Epithelial cell of prostate (primary cell): ENCODE measurements around the gene SCUBE2.

ENCODE experiments used
- DNase-seq: peaks from one replicate; pipeline ENCODE4 v3.0.0-alpha.2; 2011; ENCODE audit warnings: low read depth, low spot score
- H3K27ac ChIP-seq: fragments of 450-650 bp; 2 replicates; pipeline ENCODE4 v1.5.1; 2017; ENCODE audit warnings: mild to moderate bottlenecking

SCUBE2 gene

GRCh38 chr11:9076661-9077060 is 14.7 kb downstream of the SCUBE2 start:
- no peak overlapping the region for H3K27ac ChIP-seq
- peak; percentile 41 for DNase-seq

DNA sequence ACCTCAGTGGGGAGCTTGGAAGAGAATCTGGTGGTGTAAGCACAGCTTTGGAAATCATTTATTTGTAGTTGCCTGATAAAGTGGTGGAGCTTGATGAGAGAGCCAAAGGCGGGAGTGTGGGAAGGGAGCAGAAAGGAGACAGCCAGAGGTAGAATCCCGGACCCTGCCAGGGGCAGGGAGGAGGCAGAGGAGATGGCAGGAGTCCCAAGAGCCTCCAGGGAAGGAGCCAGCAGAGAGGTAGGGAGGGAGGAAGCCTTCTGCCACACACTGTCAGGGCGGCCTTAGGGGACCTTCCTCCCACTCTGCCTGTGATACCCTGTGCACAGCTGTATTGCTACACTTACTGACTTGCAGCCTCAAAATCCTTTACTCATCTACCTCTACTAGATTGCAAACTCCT is 15.4 kb downstream of the SCUBE2 start:
- H3K27ac ChIP-seq, result no peak overlapping the region
- no peak for DNase-seq

DNA sequence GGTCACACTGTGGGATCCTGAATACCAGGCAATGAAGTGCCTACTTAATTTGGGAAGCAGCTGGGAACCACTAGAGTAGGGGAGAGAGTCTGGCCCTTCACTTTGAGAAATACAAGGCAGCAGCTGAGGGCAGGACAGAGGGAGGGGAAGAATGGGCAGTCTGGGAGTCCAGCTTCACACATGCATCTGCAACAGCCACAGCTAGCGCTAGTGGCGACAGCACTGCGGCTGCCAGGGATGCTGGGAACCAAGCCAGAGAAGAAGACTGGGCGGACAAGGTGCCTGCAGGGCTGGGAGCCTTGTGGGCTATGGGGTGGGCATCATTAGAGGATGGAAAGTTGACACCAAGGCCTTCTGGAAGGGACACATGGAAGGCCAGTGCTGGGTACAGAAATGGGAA is 15.8 kb downstream of the SCUBE2 start:
- H3K27ac ChIP-seq, result no peak overlapping the region
- no peak for DNase-seq

- DNase-seq, result no peak
- no peak overlapping the region for H3K27ac ChIP-seq
Measured at GRCh38 chr11:9074338-9075029, 16.9 kb downstream of the SCUBE2 start.

GRCh38 chr11:9073466-9074225 is 17.8 kb downstream of the SCUBE2 start:
- H3K27ac ChIP-seq, result no peak overlapping the region
- DNase-seq, result no peak

GRCh38 chr11:9072626-9073176 is 18.7 kb downstream of the SCUBE2 start:
- H3K27ac ChIP-seq, result no peak overlapping the region
- DNase-seq, result no peak

DNA sequence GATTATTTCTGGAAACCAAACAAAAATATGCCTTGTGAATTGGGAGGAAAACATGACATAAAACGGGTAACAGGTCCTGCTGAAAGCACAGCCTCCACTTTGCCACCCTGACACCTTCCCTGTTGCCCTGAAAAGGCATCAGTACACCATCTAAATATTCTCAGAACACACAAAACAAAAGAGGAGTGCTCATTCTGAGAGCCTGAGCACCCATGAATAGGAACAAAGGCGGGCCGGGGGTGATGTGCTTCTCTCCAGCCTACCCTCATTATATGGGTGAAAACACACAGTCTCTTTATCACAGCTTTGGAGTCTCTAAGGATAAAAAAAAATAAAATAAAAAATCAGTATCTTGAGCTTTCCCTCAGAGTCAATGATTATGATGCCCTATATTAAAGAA is 19.7 kb downstream of the SCUBE2 start:
- no peak for DNase-seq
- H3K27ac ChIP-seq, result no peak overlapping the region

GRCh38 chr11:9070749-9071491 is 20.5 kb downstream of the SCUBE2 start:
- no peak overlapping the region for H3K27ac ChIP-seq
- no peak for DNase-seq

- no peak overlapping the region for H3K27ac ChIP-seq
- DNase-seq, result no peak
Measured at GRCh38 chr11:9069862-9070470, 21.4 kb downstream of the SCUBE2 start.

- no peak overlapping the region for H3K27ac ChIP-seq
- no peak for DNase-seq
Measured at GRCh38 chr11:9069256-9069655, 22.1 kb downstream of the SCUBE2 start.

DNA sequence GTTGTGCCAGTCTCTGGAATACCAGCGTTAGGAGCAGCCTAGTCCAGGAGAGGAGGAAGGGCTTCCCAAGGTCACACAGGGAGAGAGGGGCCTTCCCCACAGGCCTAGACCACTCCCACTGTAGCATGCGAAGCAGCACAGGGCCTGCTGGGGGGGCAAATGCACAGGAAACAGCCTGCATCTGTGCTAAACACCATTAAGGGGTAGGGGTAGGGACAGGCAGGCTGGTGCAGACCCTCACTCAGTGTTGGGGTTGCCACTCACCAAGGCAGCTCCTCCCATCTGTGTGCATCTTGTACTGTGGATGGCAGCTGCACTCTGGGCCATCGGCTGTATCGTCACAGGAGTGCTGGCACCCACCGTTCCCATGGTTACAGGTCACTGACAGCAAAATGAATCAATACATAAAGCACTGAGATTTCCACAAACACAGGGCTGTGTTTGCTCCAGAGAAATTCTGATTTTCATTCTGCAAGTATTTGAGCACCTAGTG is 24.9 kb downstream of the SCUBE2 start:
- H3K27ac ChIP-seq, result no peak overlapping the region
- DNase-seq, result no peak

- DNase-seq, result no peak
- no peak overlapping the region for H3K27ac ChIP-seq
Measured at GRCh38 chr11:9065607-9066432, 25.6 kb downstream of the SCUBE2 start.

- no peak overlapping the region for H3K27ac ChIP-seq
- no peak for DNase-seq
Measured at GRCh38 chr11:9061807-9062206, 29.6 kb downstream of the SCUBE2 start.

- no peak overlapping the region for H3K27ac ChIP-seq
- no peak for DNase-seq
Measured at GRCh38 chr11:9060700-9061111, 30.7 kb downstream of the SCUBE2 start.

DNA sequence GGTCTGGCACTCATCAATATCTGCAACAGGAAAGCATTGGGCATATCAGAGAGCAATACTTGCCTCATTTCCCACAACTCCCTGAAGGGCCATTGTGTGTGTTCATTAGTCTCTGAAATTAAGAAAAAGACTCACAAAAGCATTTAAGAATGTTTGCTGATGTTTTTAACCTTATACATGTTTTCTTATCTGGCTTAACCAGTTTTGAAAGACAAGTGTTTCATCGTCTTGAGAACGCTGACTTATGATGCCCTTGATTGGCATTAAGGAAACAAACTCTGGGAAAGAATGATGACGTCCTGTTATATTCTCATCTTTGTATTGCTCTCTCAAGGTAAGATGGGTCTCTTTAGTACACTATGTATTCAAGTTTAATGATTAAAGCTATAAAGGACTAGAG is 32.0 kb downstream of the SCUBE2 start:
- DNase-seq, result no peak
- no peak overlapping the region for H3K27ac ChIP-seq

DNA sequence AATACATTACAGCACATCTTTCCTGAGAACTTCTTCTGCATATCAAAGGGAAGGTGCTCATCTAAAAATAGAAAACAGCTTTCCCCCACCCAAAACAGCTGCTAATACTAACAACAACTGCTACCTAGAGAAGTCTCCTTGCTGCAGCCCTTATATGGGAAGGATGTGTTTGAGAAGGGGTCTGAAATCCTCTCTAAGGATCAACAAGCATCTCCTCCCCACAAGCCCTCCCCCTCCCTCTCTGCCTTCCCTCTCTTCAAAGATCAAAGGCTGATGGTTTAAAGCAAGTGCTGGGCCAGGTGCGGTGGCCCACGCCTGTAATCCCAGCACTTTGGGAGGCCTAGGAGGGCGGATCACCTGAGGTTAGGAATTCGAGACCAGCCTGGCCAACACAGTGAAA is 33.5 kb downstream of the SCUBE2 start:
- no peak overlapping the region for H3K27ac ChIP-seq
- no peak for DNase-seq

- no peak for DNase-seq
- no peak overlapping the region for H3K27ac ChIP-seq
Measured at GRCh38 chr11:9057007-9057406, 34.4 kb downstream of the SCUBE2 start.

DNA sequence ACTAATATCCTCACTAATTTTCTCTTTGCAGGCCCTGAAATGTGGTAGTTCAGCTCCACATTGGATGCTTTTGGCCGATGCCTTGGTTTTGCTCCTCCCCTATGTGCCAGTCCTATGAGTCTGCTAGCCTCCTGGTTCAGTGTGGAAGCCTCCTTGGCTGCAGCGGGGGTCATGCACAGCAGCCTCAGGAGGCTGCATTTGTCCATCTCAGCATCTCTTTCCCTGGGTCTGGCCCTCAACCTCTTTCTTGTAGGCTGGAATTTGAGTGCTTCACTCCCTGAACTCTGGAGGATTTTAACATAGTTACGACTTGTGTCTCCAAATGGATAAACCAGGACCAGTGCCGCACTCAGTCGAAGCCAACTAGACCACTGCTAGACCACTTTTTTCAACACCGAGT is 34.9 kb downstream of the SCUBE2 start:
- H3K27ac ChIP-seq, result no peak overlapping the region
- no peak for DNase-seq

GRCh38 chr11:9053316-9054035 is 37.9 kb downstream of the SCUBE2 start:
- H3K27ac ChIP-seq, result no peak overlapping the region
- no peak for DNase-seq
